ENCODE results near the gene METTL23.
A peak's percentile ranks its signal among the peaks of the same experiment; 100 is the strongest.
"Not testable (repeated sequence)": the region's sequence is repeated elsewhere in the genome, so short reads cannot be mapped to it uniquely, and the experiment has no call there.

Gene METTL23

DNA sequence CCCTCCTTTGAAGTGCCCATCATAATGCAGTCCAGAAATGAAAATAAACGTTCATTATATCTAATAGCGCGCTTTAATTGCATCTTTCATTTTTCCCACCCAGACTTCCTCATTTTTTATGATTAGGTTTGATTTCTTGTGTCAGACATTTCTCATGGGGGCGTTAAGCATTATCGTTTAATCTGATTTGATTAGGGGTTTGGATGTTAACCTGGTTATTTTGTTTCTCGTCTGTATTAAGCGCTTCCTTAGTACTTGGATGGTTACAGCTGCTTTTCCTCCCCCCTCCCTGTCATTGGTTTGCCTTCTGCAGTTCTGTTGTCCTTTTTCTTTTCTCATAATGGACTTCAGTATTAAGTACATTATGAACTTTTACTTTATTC is 11.8 kb downstream of the METTL23 start:
- TF ChIP-seq CTCF (conservative IDR thresholded peaks at IDR 0.05; ENCODE audit: low read depth, low read length) = no peak
- peak overlapping the region; percentile 96 for H3K4me3 ChIP-seq (ENCODE audit: low read length)
- no peak for DNase-seq (ENCODE audit: low read depth)

DNA sequence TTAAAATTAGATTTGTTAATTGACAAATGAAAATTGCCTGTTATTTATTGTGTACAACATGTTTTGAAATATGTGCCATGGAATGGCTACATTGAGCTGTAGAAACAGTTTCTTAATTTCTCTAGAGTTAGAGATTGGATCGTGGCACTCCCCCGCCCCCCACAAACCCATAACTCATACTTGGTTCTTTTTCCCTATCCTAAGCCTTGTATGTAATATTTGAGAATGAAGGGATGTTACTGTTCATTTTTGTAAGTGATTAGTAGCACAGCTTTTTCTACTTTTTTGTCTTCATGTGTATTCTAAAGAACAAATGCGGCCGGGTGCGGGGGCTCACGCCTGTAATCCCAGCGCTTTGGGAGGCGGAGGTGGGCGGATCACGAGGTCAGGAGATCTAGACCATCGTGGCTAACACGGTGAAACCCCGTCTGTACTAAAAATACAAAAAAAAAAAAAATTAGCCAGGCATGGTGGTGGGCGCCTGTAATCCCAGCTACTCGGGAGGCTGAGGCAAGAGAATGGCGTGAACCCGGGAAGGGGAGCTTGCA is 13.0 kb downstream of the METTL23 start:
- not testable (repeated sequence) for DNase-seq (ENCODE audit: low read depth)
- peak overlapping the region; percentile 96 for H3K4me3 ChIP-seq (ENCODE audit: low read length)

- TF ChIP-seq CTCF (conservative IDR thresholded peaks at IDR 0.05; ENCODE audit: low read depth, low read length) = no peak
- no peak overlapping the region for H3K4me3 ChIP-seq (ENCODE audit: low read length)
- DNase-seq (ENCODE audit: low read depth) = peak; percentile 90
Observed at GRCh38 chr17:76740329-76741118, 13.9 kb downstream of the METTL23 start.

- TF ChIP-seq CTCF (conservative IDR thresholded peaks at IDR 0.05; ENCODE audit: low read depth, low read length) = no peak
- H3K4me3 ChIP-seq (ENCODE audit: low read length) = no peak overlapping the region
- DNase-seq (ENCODE audit: low read depth) = no peak
Observed at GRCh38 chr17:76742958-76743357, 16.3 kb downstream of the METTL23 start.

DNA sequence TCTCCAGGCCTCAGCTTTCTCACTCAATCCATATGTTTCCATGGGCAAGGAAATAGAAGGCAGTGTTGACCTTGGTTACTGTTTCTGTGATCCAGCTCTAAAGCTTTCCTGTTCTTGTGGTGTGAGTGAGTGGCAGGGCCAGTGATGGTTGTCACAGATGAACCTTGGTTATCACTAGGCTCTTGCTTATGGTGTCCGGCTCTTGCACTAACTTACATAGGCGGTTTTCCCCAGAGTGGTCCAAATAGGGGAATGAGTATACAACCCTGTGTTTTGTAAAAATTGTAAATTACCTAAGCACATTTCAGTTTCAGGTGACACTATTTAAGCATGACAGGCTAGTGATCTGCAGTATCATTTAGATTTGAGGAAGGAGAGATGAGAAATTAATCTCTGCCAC is 18.1 kb downstream of the METTL23 start:
- no peak for TF ChIP-seq CTCF (conservative IDR thresholded peaks at IDR 0.05; ENCODE audit: low read depth, low read length)
- no peak overlapping the region for H3K4me3 ChIP-seq (ENCODE audit: low read length)
- no peak for DNase-seq (ENCODE audit: low read depth)

DNA sequence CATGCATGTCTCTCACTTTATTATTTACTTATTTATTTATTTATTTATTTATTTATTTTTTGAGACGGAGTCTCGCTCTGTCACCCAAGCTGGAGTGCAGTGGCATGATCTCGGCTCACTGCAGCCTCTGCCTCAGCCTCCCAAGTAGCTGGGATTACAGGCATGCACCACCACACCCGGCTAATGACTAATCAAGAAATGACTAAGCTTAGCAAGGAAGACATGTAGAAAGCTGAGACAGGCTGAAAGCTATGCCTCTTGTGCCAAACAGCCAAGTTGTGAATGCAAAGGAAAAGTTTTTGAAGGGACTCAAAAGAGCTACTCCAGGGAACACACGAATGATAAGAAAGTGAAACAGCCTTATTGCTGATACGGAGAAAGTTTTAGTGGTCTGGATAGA is 19.1 kb downstream of the METTL23 start:
- DNase-seq (ENCODE audit: low read depth); H3K4me3 ChIP-seq (ENCODE audit: low read length): not testable (repeated sequence)

- no peak for TF ChIP-seq CTCF (conservative IDR thresholded peaks at IDR 0.05; ENCODE audit: low read depth, low read length)
- no peak for DNase-seq (ENCODE audit: low read depth)
- H3K4me3 ChIP-seq (ENCODE audit: low read length) = no peak overlapping the region
Observed at GRCh38 chr17:76747716-76748363, 21.2 kb downstream of the METTL23 start.

DNA sequence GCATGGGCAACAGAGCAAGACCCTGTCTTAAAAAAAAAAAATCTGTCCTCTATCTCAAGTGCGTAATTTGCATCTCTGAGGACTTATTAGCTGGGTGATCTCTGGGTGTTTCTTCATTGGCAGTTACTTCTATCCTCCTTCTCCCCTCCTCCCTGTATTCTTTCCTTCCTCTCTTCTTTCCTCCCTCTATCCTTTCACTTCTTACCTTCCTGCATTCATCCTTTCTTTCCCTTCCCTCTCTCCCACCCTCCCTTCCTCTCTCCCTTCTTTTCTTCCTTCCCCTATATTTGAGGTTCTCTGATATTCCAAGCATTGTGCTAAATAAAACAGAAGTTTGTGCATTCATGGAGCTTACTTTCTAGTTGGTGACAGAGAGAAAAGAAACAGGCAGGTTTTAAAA is 22.0 kb downstream of the METTL23 start:
- TF ChIP-seq CTCF (conservative IDR thresholded peaks at IDR 0.05; ENCODE audit: low read depth, low read length) = no peak
- no peak overlapping the region for H3K4me3 ChIP-seq (ENCODE audit: low read length)
- no peak for DNase-seq (ENCODE audit: low read depth)
